ENCODE results near the gene UBAC2.

- TF ChIP-seq YY1 (IDR thresholded peaks at IDR 0.05) (no peak), SP1 (IDR thresholded peaks at IDR 0.05) (no peak), JUND (IDR thresholded peaks at IDR 0.05) (no peak), CTCF (IDR thresholded peaks at IDR 0.05; ENCODE audit: low read depth, low read length, missing input control) (no peak), RAD21 (IDR thresholded peaks at IDR 0.05) (no peak), REST (IDR thresholded peaks at IDR 0.05) (no peak), FOXA1 (IDR thresholded peaks at IDR 0.05) (no peak), TAF1 (conservative IDR thresholded peaks at IDR 0.05) (no peak), GABPA (IDR thresholded peaks at IDR 0.05 in 1 of 2, conservative IDR thresholded peaks at IDR 0.05 in 1 of 2) (no peak), EGR1 (IDR thresholded peaks at IDR 0.05; ENCODE audit: low read depth in 2 of 2) (no peak)
- TF ChIP-seq, protein P1, sequence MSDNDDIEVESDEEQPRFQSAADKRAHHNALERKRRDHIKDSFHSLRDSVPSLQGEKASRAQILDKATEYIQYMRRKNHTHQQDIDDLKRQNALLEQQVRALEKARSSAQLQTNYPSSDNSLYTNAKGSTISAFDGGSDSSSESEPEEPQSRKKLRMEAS (IDR thresholded peaks at IDR 0.05), result no peak
Observed at GRCh38 chr13:99290894-99291293, 90.2 kb downstream of the UBAC2 start.
